IMR-90 (cell line): ENCODE results near the gene COL23A1. TPM values are rescaled to one million over a fixed set of nuclear protein-coding genes. Genes with fewer than 3 reads are reported as not detected.

Source experiments
- ATAC-seq: fragments of 200-7000 bp; cut with Tn5 transposase; 2 replicates; pipeline ENCODE4 v1.9.1; 2020; ENCODE audit warnings: low read depth, mild to moderate bottlenecking, moderate library complexity
- BruUV-seq: library from RNA; stranded (reverse); fragments of 400-500 nt; replicated peaks from 2 replicates; lab custom pipeline; 2021; lab: Mats Ljungman, UMichigan
- CTCF ChIA-PET: fragments of 300-600 bp; formaldehyde crosslinking; extraction: SDS; loops from one replicate; lab custom pipeline; 2021; ENCODE audit warnings: antibody characterized with exemption; lab: Yijun Ruan, JAX
- POLR2A ChIA-PET: fragments of 300-600 bp; sonication (Branson Sonifier 250); formaldehyde crosslinking; loops from one replicate; lab custom pipeline; 2022; ENCODE audit warnings: antibody characterized with exemption; ENCODE audit not compliant: unreplicated experiment; lab: Charles Lee
- DNase-seq: peaks from one replicate; pipeline ENCODE4 v3.0.0; 2013
- H2AFZ ChIP-seq: replicated peaks from 2 replicates; pipeline ENCODE3; 2013; ENCODE audit warnings: low read length, mild to moderate bottlenecking; ENCODE audit not compliant: poor library complexity
- H2AK5ac ChIP-seq: 2 replicates; pipeline ENCODE4 v1.6.1; 2013; ENCODE audit warnings: low read depth, low read length, inconsistent platforms
- H2AK9ac ChIP-seq: replicated peaks from 2 replicates; pipeline ENCODE3; 2013; ENCODE audit warnings: mild to moderate bottlenecking, low read depth, low read length, moderate library complexity; ENCODE audit not compliant: poor library complexity
- H2BK120ac ChIP-seq: 2 replicates; pipeline ENCODE4 v1.6.1; 2013; ENCODE audit warnings: low read depth, low read length, inconsistent platforms
- H2BK15ac ChIP-seq: 3 replicates; pipeline ENCODE4 v1.6.1; 2013; ENCODE audit warnings: low read depth, low read length, inconsistent platforms
- H2BK20ac ChIP-seq: 2 replicates; pipeline ENCODE4 v1.6.1; 2013; ENCODE audit warnings: low read depth, mild to moderate bottlenecking, inconsistent platforms, low read length, moderate library complexity
- H2BK5ac ChIP-seq: 2 replicates; pipeline ENCODE4 v1.6.1; 2013; ENCODE audit warnings: mild to moderate bottlenecking, low read depth, low read length, inconsistent platforms; ENCODE audit not compliant: poor library complexity, severe bottlenecking
- H3K14ac ChIP-seq: replicated peaks from 2 replicates; pipeline ENCODE4 v1.6.1; 2013; ENCODE audit warnings: low read depth, low read length, inconsistent platforms
- H3K18ac ChIP-seq: 2 replicates; pipeline ENCODE4 v1.6.1; 2013; ENCODE audit warnings: low read depth, low read length, control low read depth
- H3K23ac ChIP-seq: 2 replicates; pipeline ENCODE4 v1.6.1; 2013; ENCODE audit warnings: low read depth, low read length, inconsistent platforms
- H3K27ac ChIP-seq: 2 replicates; pipeline ENCODE4 v1.5.1; 2013; ENCODE audit warnings: mild to moderate bottlenecking, control low read depth, low read length; ENCODE audit not compliant: insufficient read depth
- H3K27me3 ChIP-seq: 2 replicates; pipeline ENCODE4 v1.6.1; 2013; ENCODE audit warnings: low read length; ENCODE audit not compliant: control insufficient read depth, insufficient read depth
- H3K36me3 ChIP-seq: 2 replicates; pipeline ENCODE4 v1.6.1; 2013; ENCODE audit warnings: low read length, mixed read lengths; ENCODE audit not compliant: control insufficient read depth, insufficient read depth
- H3K4ac ChIP-seq: 2 replicates; pipeline ENCODE4 v1.6.1; 2013; ENCODE audit warnings: low read depth, low read length, inconsistent platforms
- H3K4me1 ChIP-seq: 2 replicates; pipeline ENCODE4 v1.6.1; 2013; ENCODE audit warnings: low read length, mixed read lengths; ENCODE audit not compliant: control insufficient read depth, insufficient read depth
- H3K4me2 ChIP-seq: 2 replicates; pipeline ENCODE4 v1.6.1; 2013; ENCODE audit warnings: low read depth, mild to moderate bottlenecking, control low read depth, low read length, moderate library complexity
- H3K4me3 ChIP-seq: 2 replicates; pipeline ENCODE4 v1.5.1; 2013; ENCODE audit warnings: low read depth, mild to moderate bottlenecking, control low read depth, low read length, moderate library complexity; ENCODE audit not compliant: insufficient read depth
- H3K56ac ChIP-seq: 2 replicates; pipeline ENCODE4 v1.6.1; 2013; ENCODE audit warnings: low read length, inconsistent platforms; ENCODE audit not compliant: insufficient read depth; ENCODE audit errors: extremely low read depth
- H3K79me1 ChIP-seq, 2 experiments: 2 replicates each; pipeline ENCODE4 v1.6.1; 2013; ENCODE audit warnings: low read length in 2 of 2, inconsistent platforms in 1 of 2, low read depth in 1 of 2
- H3K9ac ChIP-seq: 2 replicates; pipeline ENCODE4 v1.6.1; 2013; ENCODE audit warnings: low read depth, low read length, control low read depth
- H3K9me1 ChIP-seq: 2 replicates; pipeline ENCODE4 v1.6.1; 2013; ENCODE audit warnings: low read length, inconsistent platforms; ENCODE audit not compliant: insufficient read depth
- H3K9me3 ChIP-seq: 2 replicates; pipeline ENCODE4 v1.6.1; 2013; ENCODE audit warnings: low read length; ENCODE audit not compliant: control insufficient read depth, insufficient read depth
- H4K20me1 ChIP-seq: 2 replicates; pipeline ENCODE4 v1.6.1; 2013; ENCODE audit warnings: low read length, inconsistent platforms; ENCODE audit not compliant: insufficient read depth
- H4K5ac ChIP-seq: 2 replicates; pipeline ENCODE4 v1.6.1; 2013; ENCODE audit warnings: mild to moderate bottlenecking, low read depth, low read length, control low read depth
- H4K8ac ChIP-seq, 2 experiments: 2 replicates each; pipeline ENCODE4 v1.6.1; 2013; ENCODE audit warnings: low read depth in 2 of 2, low read length in 2 of 2, control low read depth in 1 of 2, inconsistent platforms in 1 of 2
- H4K91ac ChIP-seq: 2 replicates; pipeline ENCODE4 v1.6.1; 2013; ENCODE audit warnings: low read depth, low read length, inconsistent platforms; ENCODE audit not compliant: insufficient read depth
- BHLHE40 ChIP-seq: fragments of 150-350 bp; IDR thresholded peaks from 2 replicates; pipeline ENCODE4 v1.6.1; 2016; ENCODE audit warnings: mild to moderate bottlenecking, low read depth, low read length
- CEBPB ChIP-seq: IDR thresholded peaks from 2 replicates; pipeline ENCODE4 v1.6.1; 2012; ENCODE audit warnings: low read depth, low read length, improper control_type of control experiment
- CHD1 ChIP-seq: IDR thresholded peaks from 2 replicates; pipeline ENCODE4 v1.6.1; 2012; ENCODE audit warnings: low read depth, low read length, improper control_type of control experiment
- FOS ChIP-seq: fragments of 150-350 bp; IDR thresholded peaks from 2 replicates; pipeline ENCODE4 v1.6.1; 2016; ENCODE audit warnings: low read depth, low read length
- MAFK ChIP-seq: IDR thresholded peaks from 2 replicates; pipeline ENCODE4 v1.6.1; 2012; ENCODE audit warnings: low read depth, low read length, improper control_type of control experiment
- MAZ ChIP-seq: IDR thresholded peaks from 2 replicates; pipeline ENCODE4 v1.6.1; 2012; ENCODE audit warnings: low read depth, mild to moderate bottlenecking, low read length, improper control_type of control experiment, moderate library complexity, borderline replicate concordance
- MXI1 ChIP-seq: IDR thresholded peaks from 2 replicates; pipeline ENCODE4 v1.6.1; 2012; ENCODE audit warnings: low read depth, mild to moderate bottlenecking, low read length, moderate library complexity, borderline replicate concordance
- NFE2L2 ChIP-seq: fragments of 150-350 bp; IDR thresholded peaks from 2 replicates; pipeline ENCODE4 v1.6.1; 2016; ENCODE audit warnings: low read depth, mild to moderate bottlenecking, low read length
- POLR2A ChIP-seq: IDR thresholded peaks from 2 replicates; pipeline ENCODE4 v1.6.1; 2012; ENCODE audit warnings: mild to moderate bottlenecking, low read depth, low read length
- RAD21 ChIP-seq: IDR thresholded peaks from 2 replicates; pipeline ENCODE4 v1.6.1; 2012; ENCODE audit warnings: low read length, improper control_type of control experiment
- RCOR1 ChIP-seq: IDR thresholded peaks from 2 replicates; pipeline ENCODE4 v1.6.1; 2012; ENCODE audit warnings: mild to moderate bottlenecking, low read length, improper control_type of control experiment; ENCODE audit not compliant: insufficient replicate concordance
- RFX5 ChIP-seq: IDR thresholded peaks from 2 replicates; pipeline ENCODE4 v1.8.0; 2012; ENCODE audit warnings: low read depth, mild to moderate bottlenecking, low read length, moderate library complexity
- SMC3 ChIP-seq: fragments of 150-350 bp; IDR thresholded peaks from 2 replicates; pipeline ENCODE4 v1.6.1; 2016; ENCODE audit warnings: low read depth, mild to moderate bottlenecking, antibody characterized with exemption, low read length, moderate library complexity
- WGBS, 2 experiments: methylation state at CpG; one replicate each; pipeline versions ENCODE4 v1.1.5 to v1.1.7; 2013; ENCODE audit warnings: missing lambda C conversion rate in 2 of 2; ENCODE audit not compliant: insufficient read length in 1 of 2; ENCODE audit errors: extremely low coverage in 2 of 2; 5-methylcytosine and 5-hydroxymethylcytosine counted together
- dilution Hi-C: fragments of 300-500 bp; cut with HindIII; formaldehyde crosslinking; loops from one replicate; pipeline ENCODE4 v1.14.3; 2018; ENCODE audit warnings: low sequenced_read_pairs; ENCODE audit not compliant: unreplicated experiment
- in situ Hi-C: fragments of 300-500 bp; cut with MboI; formaldehyde crosslinking; loops from 3 replicates; pipeline ENCODE4 v1.14.3; 2019; ENCODE audit warnings: low sequenced_read_pairs, inconsistent platforms, mixed read lengths
- intact Hi-C: fragments of 100-400 bp; cut with micrococcal nuclease; formaldehyde crosslinking; loops from 2 replicates; pipeline ENCODE4 v1.10.0; 2022
- polyA plus RNA-seq, 3 experiments: library from polyadenylated mRNA; depleted of rRNA; stranded (reverse); fragments of >200 nt; gene quantifications; 2 replicates each; pipeline ENCODE4 v1.2.3, GENCODE V29; 2012; ENCODE audit warnings: low replicate concordance in 1 of 3
- total RNA-seq: library from RNA; depleted of rRNA; stranded (reverse); fragments of >200 nt; gene quantifications from 2 replicates; pipeline ENCODE4 v1.2.3, GENCODE V29; 2012
- TF ChIP-seq, protein P1 (sequence below): fragments of 150-350 bp; IDR thresholded peaks from 2 replicates; pipeline ENCODE4 v1.6.1; 2016; ENCODE audit warnings: low read depth, mild to moderate bottlenecking, low read length, moderate library complexity, borderline replicate concordance
- TF ChIP-seq, protein P2 (sequence below): conservative IDR thresholded peaks from 2 replicates; pipeline ENCODE4 v1.5.1; 2012; ENCODE audit warnings: mild to moderate bottlenecking, low read depth, low read length, improper control_type of control experiment

The COL23A1 gene
- total and polyA plus RNA-seq, 2 of the 4 experiments (the other 2 are of a cell fraction), result not detected

DNA sequence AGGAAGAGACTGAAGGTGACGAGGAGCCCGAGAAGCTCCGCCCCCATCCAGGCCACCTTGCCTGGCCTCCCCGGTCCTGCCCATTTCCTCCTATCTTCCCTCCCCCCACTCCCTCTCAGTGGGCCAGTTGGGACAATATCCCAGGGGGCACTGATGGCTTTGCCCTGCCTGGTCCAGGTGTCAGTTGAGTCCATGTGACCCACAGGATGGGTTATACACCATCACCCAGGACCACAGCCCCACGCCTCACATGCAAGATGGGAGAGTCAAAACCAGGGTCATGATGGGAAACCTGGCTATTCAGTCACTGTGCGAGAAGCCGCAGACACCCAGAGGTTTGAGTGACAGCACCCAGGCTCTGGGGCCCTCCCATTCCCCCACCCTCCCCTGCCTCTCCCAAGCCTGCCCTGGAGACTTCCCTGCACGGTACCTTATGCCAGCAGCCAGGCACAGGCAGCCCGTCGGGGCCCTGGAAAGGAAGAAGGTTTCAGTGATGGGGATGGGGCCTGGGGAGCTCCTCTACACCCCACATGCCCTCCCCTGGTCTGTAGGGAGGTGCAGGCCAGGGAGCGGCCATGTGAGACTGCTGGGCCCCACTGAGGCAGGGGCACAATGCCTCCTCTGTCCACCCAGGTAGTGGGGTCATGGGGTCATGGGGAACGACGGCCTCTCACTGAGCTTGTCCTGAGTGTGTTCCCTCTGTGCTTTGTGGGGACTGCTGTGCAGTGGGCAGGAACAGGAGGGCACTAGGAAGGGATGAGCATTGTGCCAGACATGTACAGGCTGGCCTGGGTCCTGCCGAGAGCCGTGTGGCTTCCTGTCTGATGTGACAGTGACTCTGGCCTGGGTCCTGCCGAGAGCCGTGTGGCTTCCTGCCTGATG lies 351.2 kb downstream of the COL23A1 start:
- no peak overlapping the region for H2AK5ac ChIP-seq
- H3K14ac ChIP-seq, result no peak overlapping the region
- no peak overlapping the region for H3K18ac ChIP-seq
- WGBS, 2 experiments, result 68% methylated on average over 6 of the region's 17 CpGs; no CpG with 5 or more reads in 1 of the 2 experiments
- POLR2A ChIA-PET, result no interaction called here
- no peak overlapping the region for H3K56ac ChIP-seq
- H4K91ac ChIP-seq, result no peak overlapping the region
- no peak overlapping the region for H2AFZ ChIP-seq
- no peak overlapping the region for H2BK5ac ChIP-seq
- no TSS peak for BruUV-seq
- H4K5ac ChIP-seq, result no peak overlapping the region
- H2BK120ac ChIP-seq, result no peak overlapping the region
- intact Hi-C loops (no loop called here), in situ Hi-C loops (no loop called here), dilution Hi-C loops (no loop called here)
- no peak overlapping the region for H2BK15ac ChIP-seq
- ATAC-seq (no peak), DNase-seq (no peak)
- no peaks in the 10 kb centered on the region for H3K36me3 ChIP-seq
- no peaks in the 10 kb centered on the region for H3K4me1 ChIP-seq
- CTCF ChIA-PET, result no interaction called here
- no peak overlapping the region for H3K4ac ChIP-seq
- no peak overlapping the region for H3K27ac ChIP-seq
- peaks cover 2% of the 10 kb centered on the region; the same call in 1 of the 2 replicates for H3K9me1 ChIP-seq
- no peak overlapping the region for H3K4me3 ChIP-seq
- no peak overlapping the region for H3K4me2 ChIP-seq
- H4K8ac ChIP-seq, result no peak overlapping the region
- no peaks in the 10 kb centered on the region for H3K27me3 ChIP-seq
- H3K79me1 ChIP-seq, result no peaks in the 10 kb centered on the region
- no peak overlapping the region for H3K9ac ChIP-seq
- no peak overlapping the region for H3K23ac ChIP-seq
- H4K20me1 ChIP-seq, result no peaks in the 10 kb centered on the region
- no peaks in the 10 kb centered on the region for H3K9me3 ChIP-seq
- H2BK20ac ChIP-seq, result no peak overlapping the region
- peak overlapping the region; percentile 37 for H2AK9ac ChIP-seq
- TF ChIP-seq SMC3 (no peak), RFX5 (no peak), NFE2L2 (no peak), BHLHE40 (no peak), CEBPB (no peak), MAFK (no peak), POLR2A (no peak), CHD1 (no peak), MXI1 (no peak), RCOR1 (no peak), FOS (no peak), MAZ (no peak), RAD21 (no peak)
- TF ChIP-seq, protein P1, sequence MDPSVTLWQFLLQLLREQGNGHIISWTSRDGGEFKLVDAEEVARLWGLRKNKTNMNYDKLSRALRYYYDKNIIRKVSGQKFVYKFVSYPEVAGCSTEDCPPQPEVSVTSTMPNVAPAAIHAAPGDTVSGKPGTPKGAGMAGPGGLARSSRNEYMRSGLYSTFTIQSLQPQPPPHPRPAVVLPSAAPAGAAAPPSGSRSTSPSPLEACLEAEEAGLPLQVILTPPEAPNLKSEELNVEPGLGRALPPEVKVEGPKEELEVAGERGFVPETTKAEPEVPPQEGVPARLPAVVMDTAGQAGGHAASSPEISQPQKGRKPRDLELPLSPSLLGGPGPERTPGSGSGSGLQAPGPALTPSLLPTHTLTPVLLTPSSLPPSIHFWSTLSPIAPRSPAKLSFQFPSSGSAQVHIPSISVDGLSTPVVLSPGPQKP, result no peak
- TF ChIP-seq, protein P2, sequence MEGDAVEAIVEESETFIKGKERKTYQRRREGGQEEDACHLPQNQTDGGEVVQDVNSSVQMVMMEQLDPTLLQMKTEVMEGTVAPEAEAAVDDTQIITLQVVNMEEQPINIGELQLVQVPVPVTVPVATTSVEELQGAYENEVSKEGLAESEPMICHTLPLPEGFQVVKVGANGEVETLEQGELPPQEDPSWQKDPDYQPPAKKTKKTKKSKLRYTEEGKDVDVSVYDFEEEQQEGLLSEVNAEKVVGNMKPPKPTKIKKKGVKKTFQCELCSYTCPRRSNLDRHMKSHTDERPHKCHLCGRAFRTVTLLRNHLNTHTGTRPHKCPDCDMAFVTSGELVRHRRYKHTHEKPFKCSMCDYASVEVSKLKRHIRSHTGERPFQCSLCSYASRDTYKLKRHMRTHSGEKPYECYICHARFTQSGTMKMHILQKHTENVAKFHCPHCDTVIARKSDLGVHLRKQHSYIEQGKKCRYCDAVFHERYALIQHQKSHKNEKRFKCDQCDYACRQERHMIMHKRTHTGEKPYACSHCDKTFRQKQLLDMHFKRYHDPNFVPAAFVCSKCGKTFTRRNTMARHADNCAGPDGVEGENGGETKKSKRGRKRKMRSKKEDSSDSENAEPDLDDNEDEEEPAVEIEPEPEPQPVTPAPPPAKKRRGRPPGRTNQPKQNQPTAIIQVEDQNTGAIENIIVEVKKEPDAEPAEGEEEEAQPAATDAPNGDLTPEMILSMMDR, result no peak
